GM13976 (cell line): Measurements from ENCODE around the gene SRC.

ENCODE experiments used
- DNase-seq: peaks from one replicate; pipeline ENCODE4 v3.0.0; 2012; ENCODE audit warnings: low spot score
- in situ Hi-C: fragments of 300-500 bp; cut with MboI; formaldehyde crosslinking; loops from one replicate; pipeline ENCODE4 v1.12.0; 2022; ENCODE audit warnings: low sequenced_read_pairs, mixed read lengths, inconsistent platforms; ENCODE audit not compliant: unreplicated experiment
- TF ChIP-seq, protein P1 (sequence below): IDR thresholded peaks from 2 replicates; pipeline ENCODE4 v1.5.1; 2012; ENCODE audit warnings: borderline replicate concordance, mild to moderate bottlenecking; ENCODE audit not compliant: insufficient read depth; ENCODE audit errors: extremely low read depth, missing control alignments, control extremely low read depth

SRC gene

DNA sequence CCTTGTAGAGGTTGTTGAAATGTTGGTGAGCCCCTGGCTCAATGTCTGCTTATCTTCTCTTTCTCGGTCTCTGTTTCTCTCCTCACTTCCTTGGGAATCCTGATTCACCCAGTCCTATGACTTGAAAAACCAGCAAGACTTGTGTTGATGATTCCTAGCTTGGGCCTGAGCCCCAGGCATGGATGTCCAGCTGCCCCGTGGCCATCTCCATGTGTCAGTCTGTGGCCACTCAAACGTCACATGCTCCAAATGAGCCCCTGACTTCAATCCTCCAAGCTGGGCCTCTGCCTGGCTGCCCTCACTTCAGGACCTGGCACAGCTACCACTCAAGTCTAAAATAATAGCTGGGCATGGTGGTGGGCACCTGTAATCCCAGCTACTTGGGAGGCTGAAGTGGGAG, 81.0 kb downstream of the SRC start:
- in situ Hi-C loops: no loop called here
- TF ChIP-seq, protein P1, sequence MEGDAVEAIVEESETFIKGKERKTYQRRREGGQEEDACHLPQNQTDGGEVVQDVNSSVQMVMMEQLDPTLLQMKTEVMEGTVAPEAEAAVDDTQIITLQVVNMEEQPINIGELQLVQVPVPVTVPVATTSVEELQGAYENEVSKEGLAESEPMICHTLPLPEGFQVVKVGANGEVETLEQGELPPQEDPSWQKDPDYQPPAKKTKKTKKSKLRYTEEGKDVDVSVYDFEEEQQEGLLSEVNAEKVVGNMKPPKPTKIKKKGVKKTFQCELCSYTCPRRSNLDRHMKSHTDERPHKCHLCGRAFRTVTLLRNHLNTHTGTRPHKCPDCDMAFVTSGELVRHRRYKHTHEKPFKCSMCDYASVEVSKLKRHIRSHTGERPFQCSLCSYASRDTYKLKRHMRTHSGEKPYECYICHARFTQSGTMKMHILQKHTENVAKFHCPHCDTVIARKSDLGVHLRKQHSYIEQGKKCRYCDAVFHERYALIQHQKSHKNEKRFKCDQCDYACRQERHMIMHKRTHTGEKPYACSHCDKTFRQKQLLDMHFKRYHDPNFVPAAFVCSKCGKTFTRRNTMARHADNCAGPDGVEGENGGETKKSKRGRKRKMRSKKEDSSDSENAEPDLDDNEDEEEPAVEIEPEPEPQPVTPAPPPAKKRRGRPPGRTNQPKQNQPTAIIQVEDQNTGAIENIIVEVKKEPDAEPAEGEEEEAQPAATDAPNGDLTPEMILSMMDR: no peak
- DNase-seq: no peak

- no peak for DNase-seq
- TF ChIP-seq, protein P1: no peak
- in situ Hi-C loops: no loop called here
Observed at GRCh38 chr20:37430044-37430443, 84.1 kb downstream of the SRC start.

- TF ChIP-seq, protein P1: no peak
- no peak for DNase-seq
- in situ Hi-C loops: no loop called here
Observed at GRCh38 chr20:37430778-37431460, 85.0 kb downstream of the SRC start.

DNA sequence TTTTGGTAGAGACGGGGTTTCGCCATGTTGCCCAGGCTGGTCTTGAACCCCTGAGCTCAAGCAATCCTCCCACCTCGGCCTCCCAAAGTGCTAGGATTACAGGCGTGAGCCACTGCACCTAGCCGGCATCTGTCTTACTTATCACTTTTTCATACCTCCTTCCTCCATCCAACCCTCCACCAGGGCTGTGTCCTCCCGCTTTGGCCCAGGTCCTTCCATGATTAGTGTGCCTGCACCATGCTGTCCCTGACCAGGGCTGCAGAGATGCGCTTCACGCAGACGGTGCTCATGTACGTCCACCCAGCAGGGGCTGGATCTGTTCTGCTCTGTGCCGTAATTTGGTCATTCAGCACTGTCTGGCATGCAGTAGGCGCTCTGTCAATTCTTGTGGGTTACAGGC, 85.8 kb downstream of the SRC start:
- no peak for DNase-seq
- in situ Hi-C loops: no loop called here
- TF ChIP-seq, protein P1: no peak

DNA sequence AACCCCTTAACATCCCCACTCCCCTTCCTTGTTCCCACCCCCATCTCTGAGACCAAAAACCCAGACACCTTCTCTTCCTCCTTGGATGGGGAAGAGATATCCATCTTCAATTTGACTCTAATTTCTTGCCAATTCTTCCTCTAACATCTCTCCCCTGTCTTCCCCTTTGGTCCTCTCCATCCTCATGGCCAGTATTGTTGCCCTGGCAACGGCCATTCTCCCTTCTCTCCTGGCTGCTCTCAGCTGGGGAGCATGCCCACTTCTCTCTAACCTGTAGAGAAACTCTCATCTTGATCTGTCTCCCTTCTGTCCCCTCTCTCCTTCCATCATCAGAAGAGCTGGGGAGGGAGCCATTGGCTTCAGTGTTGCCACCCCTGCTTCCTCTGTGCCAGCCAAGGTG, 86.7 kb downstream of the SRC start:
- no peak for DNase-seq
- in situ Hi-C loops: no loop called here
- TF ChIP-seq, protein P1: no peak

GRCh38 chr20:37435607-37436006, 89.7 kb downstream of the SRC start:
- DNase-seq: no peak
- TF ChIP-seq, protein P1: no peak
- in situ Hi-C loops: no loop called here
